Natural killer cell (primary cell): ENCODE data around the gene SLC9A8. TPM values are rescaled to one million over a fixed set of nuclear protein-coding genes. Genes with fewer than 3 reads are reported as not detected.

ENCODE experiments used
- ATAC-seq, 3 donors: fragments of 150-1000 bp in 2 of 3; fragments of 200-7000 bp in 1 of 3; cut with Tn5 transposase; 1 replicate in 1 of 3; 2 replicates in 2 of 3; pipeline ENCODE4 v1.10.0; 2021; ENCODE audit warnings: mild to moderate bottlenecking in 2 of 3, moderate library complexity in 2 of 3
- DNase-seq, 2 donors: peaks; one replicate each; pipeline versions ENCODE4 v3.0.0 to v3.0.0-alpha.2; 2013 to 2021; ENCODE audit warnings: mixed read lengths in 1 of 2
- H3K27ac ChIP-seq: one replicate; pipeline ENCODE4 v1.5.1; 2013; ENCODE audit warnings: mild to moderate bottlenecking, low read length
- H3K27me3 ChIP-seq: one replicate; pipeline ENCODE4 v1.6.1; 2013; ENCODE audit warnings: low read length; ENCODE audit not compliant: control insufficient read depth, insufficient read depth
- H3K36me3 ChIP-seq: one replicate; pipeline ENCODE4 v1.6.1; 2013; ENCODE audit warnings: low read length; ENCODE audit not compliant: control insufficient read depth, insufficient read depth
- H3K4me1 ChIP-seq: one replicate; pipeline ENCODE4 v1.6.1; 2013; ENCODE audit warnings: low read length; ENCODE audit not compliant: control insufficient read depth, insufficient read depth
- H3K4me3 ChIP-seq: one replicate; pipeline ENCODE4 v1.5.1; 2013; ENCODE audit warnings: low read length
- H3K9me3 ChIP-seq: one replicate; pipeline ENCODE4 v1.6.1; 2013; ENCODE audit warnings: low read length; ENCODE audit not compliant: control insufficient read depth, insufficient read depth
- H3K27ac Mint-ChIP-seq, 2 donors: one replicate each; pipeline ENCODE4 v1.8.0; 2022; ENCODE audit warnings: mild to moderate bottlenecking in 2 of 2, mixed read lengths in 2 of 2, moderate library complexity in 1 of 2
- H3K27me3 Mint-ChIP-seq, 2 donors: one replicate each; pipeline ENCODE4 v1.8.0; 2022; ENCODE audit warnings: low read depth in 2 of 2, mixed read lengths in 2 of 2
- H3K36me3 Mint-ChIP-seq: one replicate; pipeline ENCODE4 v1.8.0; 2022; ENCODE audit warnings: mixed read lengths
- H3K4me1 Mint-ChIP-seq, 2 donors: one replicate each; pipeline ENCODE4 v1.8.0; 2022; ENCODE audit warnings: mixed read lengths in 2 of 2
- H3K4me3 Mint-ChIP-seq: one replicate; pipeline ENCODE4 v1.8.0; 2022; ENCODE audit warnings: mild to moderate bottlenecking, moderate library complexity, mixed read lengths
- H3K9me3 Mint-ChIP-seq, 2 donors: one replicate each; pipeline ENCODE4 v1.8.0; 2022; ENCODE audit warnings: mixed read lengths in 2 of 2
- CTCF ChIP-seq: fragments of 200-600 bp; IDR thresholded peaks from one replicate; pipeline ENCODE4 v1.8.0; 2022; ENCODE audit warnings: antibody characterized with exemption
- WGBS: methylation state at CpG from one replicate; pipeline ENCODE4 v1.1.7; 2013; ENCODE audit warnings: missing lambda C conversion rate; ENCODE audit not compliant: insufficient coverage; 5-methylcytosine and 5-hydroxymethylcytosine counted together
- intact Hi-C: fragments of 100-400 bp; cut with micrococcal nuclease; formaldehyde crosslinking; loops from one replicate; pipeline ENCODE4 v1.14.2; 2022
- total RNA-seq, 4 donors: library from RNA; stranded (reverse); fragments of 120-200 nt in 1 of 4; gene quantifications; one replicate each; pipeline versions ENCODE4 v1.2.3 to v1.2.4, GENCODE V29; 2013 to 2022

Gene SLC9A8
- total RNA-seq, 3 donors from 2014 or later (not counting 1 experiment from before 2014, with no cell fraction given): 54.5 to 68.7 (median 58.8) TPM

- no peaks in the 10 kb centered on the region for H3K27me3 Mint-ChIP-seq
- intact Hi-C loops: no loop called here
- ATAC-seq: no peak
Observed at GRCh38 chr20:49938173-49939163, 125.8 kb downstream of the SLC9A8 start.

GRCh38 chr20:49941456-49941855, 128.8 kb downstream of the SLC9A8 start:
- H3K4me3 Mint-ChIP-seq: no peak overlapping the region
- Histone ChIP-seq H3K4me3 (no peak overlapping the region), H3K36me3 (peaks cover 28% of the 10 kb centered on the region), H3K4me1 (peaks cover 24% of the 10 kb centered on the region), H3K9me3 (no peaks in the 10 kb centered on the region), H3K27me3 (no peaks in the 10 kb centered on the region), H3K27ac (no peak overlapping the region)
- TF ChIP-seq CTCF: no peak
- DNase-seq (no peak), ATAC-seq (no peak)
- H3K4me1 Mint-ChIP-seq: peaks cover 55 to 56% of the 10 kb centered on the region in 2 donors
- H3K36me3 Mint-ChIP-seq: no peaks in the 10 kb centered on the region
- WGBS: 98% methylated on average over 15 of the region's 15 CpGs
- peak overlapping the region in 1 of 2 donors; percentile 11 for H3K27ac Mint-ChIP-seq
- intact Hi-C loops: no loop called here
- H3K9me3 Mint-ChIP-seq: no peaks in the 10 kb centered on the region
- H3K27me3 Mint-ChIP-seq: no peaks in the 10 kb centered on the region

More at GRCh38 chr20:49938173-49939163, 125.8 kb downstream of the SLC9A8 start:
- Mint-ChIP-seq H3K27ac (peak overlapping the region; percentile 88 to 90), H3K4me3 (peak overlapping the region; percentile 81), H3K36me3 (no peaks in the 10 kb centered on the region), H3K9me3 (no peaks in the 10 kb centered on the region), H3K4me1 (peaks cover 47 to 49% of the 10 kb centered on the region in 2 donors)
- WGBS: 91% methylated on average over 12 of the region's 12 CpGs
- Histone ChIP-seq H3K27ac (no peak overlapping the region), H3K9me3 (no peaks in the 10 kb centered on the region), H3K27me3 (no peaks in the 10 kb centered on the region), H3K4me3 (no peak overlapping the region), H3K4me1 (peaks cover 36% of the 10 kb centered on the region), H3K36me3 (peaks cover 9% of the 10 kb centered on the region)
- TF ChIP-seq CTCF: no peak
- DNase-seq: no peak

Other genes with a start within 250 kb of the SLC9A8 start
- not detected for gene PTGIS, start 244.7 kb upstream of the SLC9A8 start, total RNA-seq
- 10 to 100 TPM; 15.5 to 29.1 (median 28.6) TPM for gene B4GALT5, start 99.0 kb upstream of the SLC9A8 start, total RNA-seq
- gene SPATA2, start 102.7 kb downstream of the SLC9A8 start, total RNA-seq: 10 to 100 TPM; 16.4 to 25.8 (median 25.1) TPM
- gene RNF114, start 123.6 kb downstream of the SLC9A8 start, total RNA-seq: 100 to 1,000 TPM in 2 of 3 donors, 10 to 100 TPM in 1; 92.3 to 108 (median 100) TPM
- 1 to 10 TPM; 1.5 to 2.4 (median 2.1) TPM for gene SNAI1, start 170.2 kb downstream of the SLC9A8 start, total RNA-seq